Muscle layer of duodenum (tissue), 2 donors: ENCODE results near the gene PNP.

ENCODE experiments used
- H3K27ac ChIP-seq: one replicate; pipeline ENCODE4 v1.7.0; 2013; ENCODE audit warnings: mild to moderate bottlenecking, low read length
- H3K27me3 ChIP-seq: one replicate; pipeline ENCODE4 v1.7.0; 2013; ENCODE audit warnings: low read depth, mild to moderate bottlenecking, control low read depth, low read length
- H3K36me3 ChIP-seq, 2 donors: one replicate each; pipeline ENCODE4 v1.7.0; 2013; ENCODE audit warnings: low read length in 2 of 2, control low read depth in 1 of 2, mild to moderate bottlenecking in 1 of 2; ENCODE audit not compliant: insufficient read depth in 2 of 2, control insufficient read depth in 1 of 2
- H3K4me1 ChIP-seq, 2 donors: one replicate each; pipeline ENCODE4 v1.7.0; 2013; ENCODE audit warnings: low read length in 2 of 2, mild to moderate bottlenecking in 2 of 2, control low read depth in 1 of 2, moderate library complexity in 1 of 2; ENCODE audit not compliant: insufficient read depth in 2 of 2, control insufficient read depth in 1 of 2
- H3K4me3 ChIP-seq, 2 donors: one replicate each; pipeline ENCODE4 v1.7.0; 2013; ENCODE audit warnings: low read length in 2 of 2, low read depth in 1 of 2, mild to moderate bottlenecking in 1 of 2
- H3K9me3 ChIP-seq, 2 donors: one replicate each; pipeline ENCODE4 v1.7.0; 2013; ENCODE audit warnings: low read length in 2 of 2, control low read depth in 1 of 2, mild to moderate bottlenecking in 1 of 2; ENCODE audit not compliant: control insufficient read depth in 1 of 2
- donor health status: healthy.

The PNP gene

GRCh38 chr14:20469242-20469889 is at the start of gene PNP:
Gene PNP, plus strand, starts transcription at chr14:20469406. Its CDS starts 119 bp downstream, at chr14:20469525.
- Histone ChIP-seq H3K27ac (peak within 1 kb of the TSS; percentile 92), H3K4me3 (peak within 1 kb of the TSS; percentile 65 to 89), H3K27me3 (no peaks in the 10 kb centered on the region), H3K9me3 (no peaks in the 10 kb centered on the region), H3K36me3 (peaks cover 3 to 4% of the 10 kb centered on the region in 2 donors), H3K4me1 (peaks cover 0 to 14% of the 10 kb centered on the region in 2 donors)

GRCh38 chr14:20419419-20419818 is 49.8 kb upstream of the PNP start:
- H3K36me3 ChIP-seq, result no peaks in the 10 kb centered on the region
- H3K4me3 ChIP-seq, result no peak overlapping the region
- H3K9me3 ChIP-seq, result no peaks in the 10 kb centered on the region
- no peaks in the 10 kb centered on the region for H3K27me3 ChIP-seq
- no peaks in the 10 kb centered on the region for H3K4me1 ChIP-seq
- H3K27ac ChIP-seq, result peak overlapping the region; percentile 19

- H3K9me3 ChIP-seq, result no peaks in the 10 kb centered on the region
- H3K4me3 ChIP-seq, result no peak overlapping the region
- no peaks in the 10 kb centered on the region for H3K27me3 ChIP-seq
- no peaks in the 10 kb centered on the region for H3K4me1 ChIP-seq
- no peaks in the 10 kb centered on the region for H3K36me3 ChIP-seq
- no peak overlapping the region for H3K27ac ChIP-seq
Observed at GRCh38 chr14:20421267-20421666, 47.9 kb upstream of the PNP start.

- no peaks in the 10 kb centered on the region for H3K9me3 ChIP-seq
- no peak overlapping the region for H3K27ac ChIP-seq
- H3K36me3 ChIP-seq, result no peaks in the 10 kb centered on the region
- H3K4me3 ChIP-seq, result no peak overlapping the region
- peaks cover 0 to 5% of the 10 kb centered on the region in 2 donors for H3K4me1 ChIP-seq
- H3K27me3 ChIP-seq, result no peaks in the 10 kb centered on the region
Observed at GRCh38 chr14:20422886-20423285, 46.3 kb upstream of the PNP start.

- H3K4me3 ChIP-seq, result no peak overlapping the region
- H3K27ac ChIP-seq, result no peak overlapping the region
- peaks cover 3 to 10% of the 10 kb centered on the region in 2 donors for H3K4me1 ChIP-seq
- no peaks in the 10 kb centered on the region for H3K9me3 ChIP-seq
- H3K27me3 ChIP-seq, result no peaks in the 10 kb centered on the region
- H3K36me3 ChIP-seq, result no peaks in the 10 kb centered on the region
Observed at GRCh38 chr14:20424851-20425250, 44.4 kb upstream of the PNP start.

GRCh38 chr14:20427231-20428009 is 41.8 kb upstream of the PNP start:
- Histone ChIP-seq H3K4me1 (peaks cover 9 to 10% of the 10 kb centered on the region in 2 donors), H3K9me3 (no peaks in the 10 kb centered on the region), H3K27me3 (no peaks in the 10 kb centered on the region), H3K27ac (peak overlapping the region; percentile 40), H3K36me3 (no peaks in the 10 kb centered on the region), H3K4me3 (no peak overlapping the region)

GRCh38 chr14:20428010-20428365 is 41.2 kb upstream of the PNP start:
- Histone ChIP-seq H3K27ac (no peak overlapping the region), H3K27me3 (no peaks in the 10 kb centered on the region), H3K9me3 (no peaks in the 10 kb centered on the region), H3K36me3 (no peaks in the 10 kb centered on the region), H3K4me1 (peaks cover 9 to 10% of the 10 kb centered on the region in 2 donors), H3K4me3 (no peak overlapping the region)

GRCh38 chr14:20428802-20429201 is 40.4 kb upstream of the PNP start:
- no peaks in the 10 kb centered on the region for H3K27me3 ChIP-seq
- H3K4me3 ChIP-seq, result no peak overlapping the region
- H3K4me1 ChIP-seq, result peaks cover 9 to 10% of the 10 kb centered on the region in 2 donors
- no peak overlapping the region for H3K27ac ChIP-seq
- H3K9me3 ChIP-seq, result no peaks in the 10 kb centered on the region
- H3K36me3 ChIP-seq, result no peaks in the 10 kb centered on the region

- Histone ChIP-seq H3K36me3 (no peaks in the 10 kb centered on the region), H3K9me3 (no peaks in the 10 kb centered on the region), H3K4me1 (peaks cover 10 to 14% of the 10 kb centered on the region in 2 donors), H3K27ac (no peak overlapping the region), H3K4me3 (no peak overlapping the region), H3K27me3 (no peaks in the 10 kb centered on the region)
Observed at GRCh38 chr14:20429801-20430669, 39.2 kb upstream of the PNP start.

- H3K36me3 ChIP-seq, result no peaks in the 10 kb centered on the region
- H3K4me1 ChIP-seq, result peaks cover 0 to 13% of the 10 kb centered on the region in 2 donors
- no peak overlapping the region for H3K27ac ChIP-seq
- no peaks in the 10 kb centered on the region for H3K9me3 ChIP-seq
- H3K4me3 ChIP-seq, result peak overlapping the region; percentile 31 to 67
- H3K27me3 ChIP-seq, result no peaks in the 10 kb centered on the region
Observed at GRCh38 chr14:20434701-20435581, 34.3 kb upstream of the PNP start.
